ENCODE measurements around the gene GBX2. TPM values are rescaled to one million over a fixed set of nuclear protein-coding genes. Genes with fewer than 3 reads are reported as not detected.

The GBX2 gene
- total and polyA plus RNA-seq, 9 of the 15 experiments (the other 6 are each of a cell fraction or from before 2014, with no cell fraction given): 0.03 to 0.53 (median 0.27) TPM; not detected in 1

DNA sequence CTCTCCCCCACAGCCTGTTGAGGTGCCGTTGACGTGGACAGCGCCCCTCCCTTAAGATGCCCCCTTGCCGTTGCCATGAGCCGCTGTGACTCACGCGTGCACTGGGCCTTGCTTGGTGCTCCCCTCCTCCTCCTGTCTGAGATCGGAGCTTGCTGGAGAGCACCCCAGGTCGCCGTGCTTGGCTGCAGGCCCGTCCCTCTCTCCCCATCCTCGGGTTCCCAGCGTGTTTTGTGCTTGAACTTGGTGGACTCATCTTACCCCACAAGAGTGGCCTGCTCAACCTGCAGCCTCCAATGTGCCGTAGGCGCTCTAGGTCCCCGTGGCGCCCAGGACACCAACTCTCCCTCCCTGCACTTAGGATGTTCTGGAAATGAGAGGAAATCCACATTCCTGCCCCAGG lies 39.9 kb downstream of the GBX2 start:
- Histone ChIP-seq H3K27me3 (ENCODE audit: control insufficient read depth in 2 of 2, insufficient read depth in 2 of 2, low read length in 2 of 2) (no peaks in the 10 kb centered on the region), H3K4me2 (ENCODE audit: insufficient read depth, low read length) (no peak overlapping the region), H3K79me2 (ENCODE audit: control insufficient read depth, insufficient read depth, low read length) (no peaks in the 10 kb centered on the region), H3K9me1 (ENCODE audit: control insufficient read depth, insufficient read depth, low read length) (no peaks in the 10 kb centered on the region), H3K9me3 (replicated peaks; ENCODE audit: control insufficient read depth, insufficient read depth, low read depth, low read length) (no peaks in the 10 kb centered on the region), H3K4me3 (no peak overlapping the region), H3K9ac (ENCODE audit: insufficient read depth in 1 of 2, low read depth in 2 of 2, low read length in 2 of 2) (no peak overlapping the region), H3K27ac (ENCODE audit: extremely low read depth, low read depth, low read length) (no peak overlapping the region), H3K4me1 (replicated peaks in 1 of 2; ENCODE audit: control insufficient read depth in 2 of 2, insufficient read depth in 2 of 2, low read length in 2 of 2) (0 out of 5 replicates have a peak, but pooled peaks cover 0 to 4% of the 10 kb centered on the region in 2 experiments), H2AFZ (ENCODE audit: low read depth, low read length) (no peak overlapping the region), H4K20me1 (replicated peaks; ENCODE audit: control insufficient read depth, insufficient read depth, low read length) (no peaks in the 10 kb centered on the region), H3K36me3 (ENCODE audit: control insufficient read depth, insufficient read depth, low read length) (0 out of 3 replicates have a peak, but pooled peaks cover 3% of the 10 kb centered on the region)
- no TSS peak for BruUV-seq (replicated peaks)
- TF ChIP-seq RBM22 (IDR thresholded peaks at IDR 0.05; ENCODE audit: low read depth, low read length, poor library complexity, severe bottlenecking): peak; percentile 18
- TF ChIP-seq, protein P1, sequence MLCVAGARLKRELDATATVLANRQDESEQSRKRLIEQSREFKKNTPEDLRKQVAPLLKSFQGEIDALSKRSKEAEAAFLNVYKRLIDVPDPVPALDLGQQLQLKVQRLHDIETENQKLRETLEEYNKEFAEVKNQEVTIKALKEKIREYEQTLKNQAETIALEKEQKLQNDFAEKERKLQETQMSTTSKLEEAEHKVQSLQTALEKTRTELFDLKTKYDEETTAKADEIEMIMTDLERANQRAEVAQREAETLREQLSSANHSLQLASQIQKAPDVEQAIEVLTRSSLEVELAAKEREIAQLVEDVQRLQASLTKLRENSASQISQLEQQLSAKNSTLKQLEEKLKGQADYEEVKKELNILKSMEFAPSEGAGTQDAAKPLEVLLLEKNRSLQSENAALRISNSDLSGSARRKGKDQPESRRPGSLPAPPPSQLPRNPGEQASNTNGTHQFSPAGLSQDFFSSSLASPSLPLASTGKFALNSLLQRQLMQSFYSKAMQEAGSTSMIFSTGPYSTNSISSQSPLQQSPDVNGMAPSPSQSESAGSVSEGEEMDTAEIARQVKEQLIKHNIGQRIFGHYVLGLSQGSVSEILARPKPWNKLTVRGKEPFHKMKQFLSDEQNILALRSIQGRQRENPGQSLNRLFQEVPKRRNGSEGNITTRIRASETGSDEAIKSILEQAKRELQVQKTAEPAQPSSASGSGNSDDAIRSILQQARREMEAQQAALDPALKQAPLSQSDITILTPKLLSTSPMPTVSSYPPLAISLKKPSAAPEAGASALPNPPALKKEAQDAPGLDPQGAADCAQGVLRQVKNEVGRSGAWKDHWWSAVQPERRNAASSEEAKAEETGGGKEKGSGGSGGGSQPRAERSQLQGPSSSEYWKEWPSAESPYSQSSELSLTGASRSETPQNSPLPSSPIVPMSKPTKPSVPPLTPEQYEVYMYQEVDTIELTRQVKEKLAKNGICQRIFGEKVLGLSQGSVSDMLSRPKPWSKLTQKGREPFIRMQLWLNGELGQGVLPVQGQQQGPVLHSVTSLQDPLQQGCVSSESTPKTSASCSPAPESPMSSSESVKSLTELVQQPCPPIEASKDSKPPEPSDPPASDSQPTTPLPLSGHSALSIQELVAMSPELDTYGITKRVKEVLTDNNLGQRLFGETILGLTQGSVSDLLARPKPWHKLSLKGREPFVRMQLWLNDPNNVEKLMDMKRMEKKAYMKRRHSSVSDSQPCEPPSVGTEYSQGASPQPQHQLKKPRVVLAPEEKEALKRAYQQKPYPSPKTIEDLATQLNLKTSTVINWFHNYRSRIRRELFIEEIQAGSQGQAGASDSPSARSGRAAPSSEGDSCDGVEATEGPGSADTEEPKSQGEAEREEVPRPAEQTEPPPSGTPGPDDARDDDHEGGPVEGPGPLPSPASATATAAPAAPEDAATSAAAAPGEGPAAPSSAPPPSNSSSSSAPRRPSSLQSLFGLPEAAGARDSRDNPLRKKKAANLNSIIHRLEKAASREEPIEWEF (CRISPR knock-in tag; IDR thresholded peaks at IDR 0.05): no peak
- in situ Hi-C loops (cut with MboI): no loop called here
- ATAC-seq (no peak), FAIRE-seq (no peak), DNase-seq (ENCODE audit: extremely low read depth in 1 of 4, low spot score in 3 of 4) (no peak)
- intact Hi-C loops (cut with micrococcal nuclease): no loop called here
- WGBS (ENCODE audit: insufficient coverage, low coverage, missing lambda C conversion rate): 33% methylated on average over 3 of the region's 17 CpGs
- ChIA-PET CTCF (ENCODE audit: low intra/inter-chr PET ratio) (no interaction called here), POLR2A (no interaction called here)

All from K562 (cell line).